Fibroblast of lung (primary cell): ENCODE measurements around the gene IL4I1.

Experiments
- CTCF ChIP-seq, 2 donors: IDR thresholded peaks in 1 of 2; conservative IDR thresholded peaks in 1 of 2; 1 replicate in 1 of 2; 2 replicates in 1 of 2; pipeline ENCODE4 v1.5.1; 2011 to 2012; ENCODE audit warnings: low read length in 2 of 2, control low read depth in 1 of 2, inconsistent platforms in 1 of 2, low read depth in 1 of 2, mild to moderate bottlenecking in 1 of 2
- EZH2 ChIP-seq: IDR thresholded peaks from 2 replicates; pipeline ENCODE4 v1.5.1; 2012; ENCODE audit warnings: low read length, control low read depth, mild to moderate bottlenecking; ENCODE audit errors: missing control alignments

- TF ChIP-seq EZH2 (no peak), CTCF (conservative IDR thresholded peaks at IDR 0.05 in 1 of 2, IDR thresholded peaks at IDR 0.05 in 1 of 2; ENCODE audit: low read depth in 1 of 2, low read length in 2 of 2) (no peak)
Observed at GRCh38 chr19:49846408-49846807, 50.3 kb downstream of the IL4I1 start.
